KOPT-K1 (cell line): ENCODE measurements around the gene RNU1-2.
"Not testable (repeated sequence)": the region's sequence is repeated elsewhere in the genome, so short reads cannot be mapped to it uniquely, and the experiment has no call there.

ENCODE experiments used
- H3K27ac ChIP-seq: fragments of 200-600 bp; sonication (generic); 2 replicates; pipeline ENCODE4 v1.5.1; 2016; ENCODE audit warnings: antibody characterized with exemption, mild to moderate bottlenecking, low read depth, low read length; ENCODE audit not compliant: poor library complexity, severe bottlenecking
- H3K36me3 ChIP-seq: fragments of 200-600 bp; sonication (generic); 2 replicates; pipeline ENCODE4 v1.5.1; 2017; ENCODE audit warnings: antibody characterized with exemption, mild to moderate bottlenecking, low read length, moderate library complexity; ENCODE audit not compliant: insufficient read depth
- H3K9me3 ChIP-seq: fragments of 200-600 bp; sonication (generic); 2 replicates; pipeline ENCODE4 v1.5.1; 2017; ENCODE audit warnings: antibody characterized with exemption, low read length, mild to moderate bottlenecking; ENCODE audit not compliant: insufficient read depth, poor library complexity, severe bottlenecking

Gene RNU1-2

DNA sequence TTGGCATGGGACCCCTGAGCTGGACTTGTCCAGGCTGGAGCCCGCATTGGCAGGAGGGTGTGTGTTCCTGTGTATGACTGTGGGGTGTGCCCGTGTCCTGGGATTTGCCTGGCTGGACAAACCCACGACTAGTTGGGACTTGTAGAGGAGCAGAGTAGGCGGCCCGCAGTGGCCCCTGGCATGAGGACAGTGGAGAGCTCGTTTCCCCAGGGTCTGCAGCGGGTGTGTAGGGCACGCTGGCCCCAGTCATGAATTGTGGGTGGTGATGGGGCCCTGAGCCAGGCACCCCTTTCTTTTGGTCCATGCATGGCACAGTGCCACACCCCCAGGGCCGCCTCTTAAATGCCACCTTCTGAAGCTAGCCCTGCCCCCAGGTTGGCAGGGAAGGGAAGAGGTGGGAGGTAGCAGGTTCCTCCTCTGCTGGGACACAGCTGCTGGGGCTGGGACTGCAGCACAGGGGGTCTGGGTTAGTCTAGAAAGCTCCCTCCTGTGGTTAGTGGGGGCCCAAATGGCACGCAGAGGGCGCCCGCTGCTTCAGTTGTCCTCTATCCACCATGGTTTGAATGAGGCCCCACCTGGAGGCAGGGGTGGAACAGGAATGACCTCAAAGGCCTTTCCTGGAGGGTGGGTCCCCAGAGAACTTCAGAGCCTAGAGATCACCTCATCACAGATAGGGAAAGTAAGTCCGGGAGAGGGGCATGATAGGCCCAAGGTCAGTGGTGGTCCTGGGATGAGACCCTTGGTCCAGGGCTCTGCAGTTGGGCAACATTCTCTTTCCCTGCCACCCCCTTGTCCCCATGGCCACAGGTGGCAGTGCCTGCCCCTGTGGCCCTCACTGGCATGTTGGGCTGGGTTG, 30.1 kb downstream of the RNU1-2 start:
- Histone ChIP-seq H3K9me3 (no peaks in the 10 kb centered on the region), H3K27ac (no peak overlapping the region), H3K36me3 (no peaks in the 10 kb centered on the region)

- Histone ChIP-seq H3K27ac (no peak overlapping the region), H3K9me3 (no peaks in the 10 kb centered on the region), H3K36me3 (no peaks in the 10 kb centered on the region)
Measured at GRCh38 chr1:16926491-16927073, 30.8 kb downstream of the RNU1-2 start.

DNA sequence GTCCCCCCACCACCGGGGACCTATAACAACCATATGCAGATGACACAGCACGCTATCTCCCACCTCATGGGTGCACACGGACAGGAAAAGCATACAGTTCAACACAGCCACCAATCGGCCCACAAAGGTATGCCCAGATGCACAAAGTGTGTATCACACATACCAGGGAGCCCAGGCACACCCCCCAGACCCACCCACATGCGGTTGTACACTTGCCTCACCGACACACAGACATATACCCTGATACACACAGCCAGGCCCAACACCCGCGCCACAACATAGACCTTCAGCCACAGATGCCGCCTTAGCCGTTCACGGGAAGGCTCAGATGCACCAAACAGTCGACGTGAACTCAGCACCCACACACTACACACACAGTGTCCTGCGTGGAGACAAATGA, 31.5 kb downstream of the RNU1-2 start:
- Histone ChIP-seq H3K27ac (peak overlapping the region; percentile 3), H3K9me3 (no peaks in the 10 kb centered on the region), H3K36me3 (no peaks in the 10 kb centered on the region)

- no peaks in the 10 kb centered on the region for H3K36me3 ChIP-seq
- H3K9me3 ChIP-seq, result no peaks in the 10 kb centered on the region
- H3K27ac ChIP-seq, result peak overlapping the region; percentile 3
Measured at GRCh38 chr1:16927711-16928485, 32.1 kb downstream of the RNU1-2 start.

- not testable (repeated sequence) for H3K36me3 ChIP-seq, H3K27ac ChIP-seq
Measured at GRCh38 chr1:16929146-16930041, 33.6 kb downstream of the RNU1-2 start.

DNA sequence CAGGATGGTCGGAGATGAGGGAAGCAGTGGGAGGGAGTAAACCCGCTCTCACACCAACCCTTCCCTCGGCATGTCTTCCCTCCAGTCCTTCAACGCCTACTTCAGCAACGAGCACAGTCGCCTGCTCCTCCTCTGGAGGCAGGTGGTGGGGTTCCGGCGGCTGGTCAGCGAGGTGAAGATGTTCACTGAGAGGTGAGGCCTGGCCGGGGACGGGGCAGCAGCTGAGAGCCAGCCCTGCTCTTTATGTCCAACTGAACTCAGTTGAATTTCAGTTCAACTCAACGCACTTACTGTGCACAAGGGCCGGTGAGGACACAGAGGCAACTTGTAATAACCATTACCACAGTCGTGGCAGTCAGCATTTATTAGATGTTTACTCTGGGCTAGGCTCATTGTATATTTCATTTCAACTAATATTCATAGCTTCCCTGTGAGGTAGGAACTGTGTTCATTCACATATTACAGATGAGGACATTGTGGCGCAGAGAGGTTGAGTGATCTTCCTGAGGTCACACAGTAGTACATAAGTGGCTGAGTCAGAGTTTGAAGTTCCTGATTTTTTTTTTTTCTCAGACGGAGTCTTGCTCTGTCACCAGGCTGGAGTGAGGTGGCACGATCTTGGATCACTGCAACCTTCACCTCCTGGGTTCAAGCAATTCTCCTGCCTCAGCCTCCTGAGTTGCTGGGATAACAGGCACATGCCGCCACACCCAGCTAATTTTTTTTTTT, 35.6 kb downstream of the RNU1-2 start:
- not testable (repeated sequence) for H3K9me3 ChIP-seq, H3K36me3 ChIP-seq, H3K27ac ChIP-seq

More at GRCh38 chr1:16929146-16930041, 33.6 kb downstream of the RNU1-2 start:
- not testable (repeated sequence) for H3K9me3 ChIP-seq

DNA sequence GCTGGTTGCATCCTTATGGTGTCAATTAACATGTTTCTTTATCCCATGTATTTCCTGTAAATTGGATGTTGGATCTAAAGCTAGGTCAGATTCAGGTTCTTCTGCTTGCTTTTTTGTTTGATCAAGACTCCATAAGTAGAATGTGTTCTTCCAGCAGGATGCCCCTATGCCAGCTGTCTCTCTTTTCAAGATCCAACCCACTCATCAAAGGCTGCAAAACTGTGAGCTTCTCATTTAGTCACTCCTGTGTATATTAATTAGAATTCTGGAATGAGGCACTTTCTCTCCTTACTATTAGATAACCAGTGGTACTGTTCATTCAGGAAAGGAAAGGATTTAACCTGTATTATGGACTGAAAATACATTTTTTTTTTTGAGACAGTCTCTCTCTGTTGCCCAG, 38.2 kb downstream of the RNU1-2 start:
- not testable (repeated sequence) for H3K9me3 ChIP-seq, H3K27ac ChIP-seq, H3K36me3 ChIP-seq

GRCh38 chr1:16936580-16936979, 40.8 kb downstream of the RNU1-2 start:
- H3K9me3 ChIP-seq, H3K27ac ChIP-seq, H3K36me3 ChIP-seq: not testable (repeated sequence)

GRCh38 chr1:16938351-16939321, 42.9 kb downstream of the RNU1-2 start:
- Histone ChIP-seq H3K36me3 (no peaks in the 10 kb centered on the region), H3K9me3 (no peaks in the 10 kb centered on the region), H3K27ac (no peak overlapping the region)

GRCh38 chr1:16939386-16940180, 43.8 kb downstream of the RNU1-2 start:
- not testable (repeated sequence) for H3K36me3 ChIP-seq, H3K27ac ChIP-seq, H3K9me3 ChIP-seq

- Histone ChIP-seq H3K9me3 (no peaks in the 10 kb centered on the region), H3K36me3 (no peaks in the 10 kb centered on the region; the same call in 1 of the 2 replicates), H3K27ac (no peak overlapping the region)
Measured at GRCh38 chr1:16944038-16944437, 48.3 kb downstream of the RNU1-2 start.

- not testable (repeated sequence) for H3K36me3 ChIP-seq, H3K9me3 ChIP-seq, H3K27ac ChIP-seq
Measured at GRCh38 chr1:16945512-16945911, 49.7 kb downstream of the RNU1-2 start.
